ENCODE measurements around the gene OR10AD1. TPM values are rescaled to one million over a fixed set of nuclear protein-coding genes. Genes with fewer than 3 reads are reported as not detected.

OR10AD1 gene
- polyA plus RNA-seq, 3 donors, result 0.19 to 1.1 (median 0.40) TPM

DNA sequence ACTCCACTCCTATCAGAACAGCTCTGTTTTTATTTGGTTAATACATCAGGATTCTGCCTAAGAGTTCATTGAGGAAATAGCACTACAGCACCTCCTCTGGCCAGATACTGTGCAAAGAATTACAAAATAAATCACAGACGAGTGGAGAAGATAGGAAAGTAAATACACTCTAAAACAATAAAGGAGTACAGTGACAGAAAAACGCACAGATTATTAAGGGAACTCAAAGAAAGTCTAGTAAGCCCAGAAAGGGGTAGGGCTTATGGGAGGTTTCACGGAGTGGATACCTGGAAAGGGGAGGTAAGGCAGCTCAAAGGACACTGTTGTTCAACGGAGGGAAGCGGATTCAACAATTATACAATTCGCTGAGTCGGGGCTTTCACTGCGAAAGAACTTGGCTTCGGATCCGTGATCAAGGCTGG lies 5.5 kb downstream of the OR10AD1 start:
- peak in 4 of 11 donors; percentile 48 to 53 (median 49) for DNase-seq (ENCODE audit: extremely low read depth in 1 of 11, low read depth in 9 of 11, low spot score in 4 of 11)

DNA sequence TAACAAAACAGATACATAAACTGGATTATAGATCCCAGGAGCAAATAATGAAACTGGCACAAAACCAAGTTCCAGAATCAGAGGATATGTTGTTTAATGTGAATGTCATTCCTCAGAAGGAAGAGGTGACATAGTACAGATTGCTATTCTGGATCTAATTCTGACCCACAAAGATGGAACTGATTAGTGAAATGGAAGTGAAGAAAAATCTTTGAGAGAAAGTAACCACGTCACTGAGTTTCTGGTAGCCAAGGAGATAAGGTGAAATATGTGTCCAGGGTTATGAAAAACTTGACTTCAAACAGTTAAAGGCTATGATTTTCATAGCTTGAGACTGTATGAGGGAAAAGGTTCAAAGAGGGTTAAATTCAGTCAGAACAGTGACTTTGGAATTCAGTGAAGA lies 8.3 kb downstream of the OR10AD1 start:
- DNase-seq (ENCODE audit: extremely low read depth in 1 of 11, low read depth in 9 of 11, low spot score in 4 of 11), result no peak

DNA sequence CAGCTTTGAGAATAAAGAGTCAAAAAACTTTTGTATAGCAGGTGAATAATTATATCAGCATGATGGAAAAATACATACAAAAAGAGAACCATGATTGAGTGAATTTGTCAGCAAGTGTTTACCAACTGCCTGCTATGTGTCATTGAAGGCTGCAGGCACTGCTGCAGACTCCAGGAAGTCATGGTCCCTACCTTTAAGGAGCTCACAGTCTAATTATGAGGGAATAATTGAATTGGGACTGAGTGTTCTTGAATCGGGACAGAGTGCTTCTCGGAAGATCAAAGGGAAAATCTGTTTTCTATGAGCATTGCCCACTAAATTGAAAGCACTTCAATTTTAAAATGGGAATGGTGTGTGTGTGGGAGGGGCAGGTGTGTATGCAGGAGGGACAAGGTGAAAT lies 9.5 kb downstream of the OR10AD1 start:
- DNase-seq (ENCODE audit: extremely low read depth in 1 of 11, low read depth in 9 of 11, low spot score in 4 of 11), result no peak

DNA sequence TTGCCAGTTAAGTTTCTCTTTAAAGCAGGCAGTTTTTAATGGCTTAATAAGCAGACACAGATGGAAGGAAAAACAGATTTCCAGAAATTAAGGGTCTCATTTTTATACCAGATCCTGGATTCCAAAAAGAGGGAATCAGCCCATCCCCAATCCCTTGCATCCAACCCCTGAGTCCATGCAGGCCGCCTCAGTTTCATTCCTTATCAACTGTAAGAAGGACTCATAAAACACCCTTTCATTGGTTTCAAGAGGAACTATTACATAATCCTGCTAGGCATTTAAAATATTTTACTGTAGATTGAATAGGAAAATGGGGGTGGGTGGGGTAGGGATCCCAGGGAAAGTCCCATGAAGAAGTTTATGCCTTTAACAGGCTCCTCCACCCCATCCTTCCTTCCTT lies 10.2 kb downstream of the OR10AD1 start:
- no peak for DNase-seq (ENCODE audit: extremely low read depth in 1 of 11, low read depth in 9 of 11, low spot score in 4 of 11)

DNA sequence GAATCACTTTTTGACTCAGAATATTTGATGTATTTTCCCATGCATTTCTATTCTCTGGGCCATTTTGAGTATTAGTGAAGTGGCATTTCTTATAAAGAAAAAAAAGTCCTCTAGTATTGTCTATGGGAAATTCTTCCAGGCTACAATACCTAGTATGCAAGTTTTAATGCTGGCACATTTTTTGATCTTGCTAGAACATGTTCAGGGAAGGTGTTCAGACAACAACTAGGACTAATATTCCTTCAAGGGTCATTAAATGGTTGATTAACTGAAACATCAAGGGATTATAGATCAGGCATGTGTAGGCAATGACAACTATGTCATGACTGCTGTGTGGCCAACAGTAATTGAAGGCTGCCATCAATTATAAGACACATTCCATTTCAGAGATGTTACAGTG lies 12.0 kb downstream of the OR10AD1 start:
- no peak for DNase-seq (ENCODE audit: extremely low read depth in 1 of 11, low read depth in 9 of 11, low spot score in 4 of 11)

DNA sequence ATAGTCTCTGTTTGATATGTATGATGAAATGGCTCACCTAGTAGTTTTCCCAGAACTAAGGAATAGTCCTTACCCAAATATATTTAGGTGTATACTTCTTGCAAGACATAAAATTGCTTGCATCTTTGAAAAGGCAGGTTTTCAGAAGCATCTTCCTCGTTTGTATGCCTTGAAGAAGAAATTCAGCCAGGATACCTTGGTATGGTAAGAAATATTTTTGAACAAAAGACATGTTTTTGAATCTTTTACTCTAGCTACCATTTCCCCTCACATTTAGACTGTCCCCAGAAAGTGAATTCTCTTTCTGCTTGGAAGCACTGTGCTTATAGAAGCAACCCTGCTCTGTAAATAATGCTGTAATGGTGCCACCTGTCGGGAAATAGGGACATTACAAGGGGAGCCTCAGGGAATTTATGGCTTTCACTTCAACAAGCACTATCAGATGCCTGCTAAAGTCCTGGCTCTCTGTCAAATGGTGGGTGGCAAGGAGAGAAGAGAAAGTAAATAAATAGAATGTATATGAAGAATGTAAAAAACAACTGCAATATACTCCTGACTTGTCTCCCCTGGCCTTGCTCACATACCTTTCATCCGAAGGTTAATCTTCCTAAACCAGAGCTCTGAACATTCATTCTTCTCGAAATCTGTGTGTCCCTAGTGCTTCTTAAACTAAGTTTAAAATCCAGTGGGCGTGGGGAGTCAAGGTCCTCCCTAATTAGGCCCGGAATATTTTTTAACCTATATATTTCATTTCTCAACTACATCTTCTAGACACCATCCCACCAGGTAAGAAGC lies 13.6 kb downstream of the OR10AD1 start:
- DNase-seq (ENCODE audit: extremely low read depth in 1 of 11, low read depth in 9 of 11, low spot score in 4 of 11), result peak in 6 of 11 donors; percentile 67 to 82 (median 72)

DNA sequence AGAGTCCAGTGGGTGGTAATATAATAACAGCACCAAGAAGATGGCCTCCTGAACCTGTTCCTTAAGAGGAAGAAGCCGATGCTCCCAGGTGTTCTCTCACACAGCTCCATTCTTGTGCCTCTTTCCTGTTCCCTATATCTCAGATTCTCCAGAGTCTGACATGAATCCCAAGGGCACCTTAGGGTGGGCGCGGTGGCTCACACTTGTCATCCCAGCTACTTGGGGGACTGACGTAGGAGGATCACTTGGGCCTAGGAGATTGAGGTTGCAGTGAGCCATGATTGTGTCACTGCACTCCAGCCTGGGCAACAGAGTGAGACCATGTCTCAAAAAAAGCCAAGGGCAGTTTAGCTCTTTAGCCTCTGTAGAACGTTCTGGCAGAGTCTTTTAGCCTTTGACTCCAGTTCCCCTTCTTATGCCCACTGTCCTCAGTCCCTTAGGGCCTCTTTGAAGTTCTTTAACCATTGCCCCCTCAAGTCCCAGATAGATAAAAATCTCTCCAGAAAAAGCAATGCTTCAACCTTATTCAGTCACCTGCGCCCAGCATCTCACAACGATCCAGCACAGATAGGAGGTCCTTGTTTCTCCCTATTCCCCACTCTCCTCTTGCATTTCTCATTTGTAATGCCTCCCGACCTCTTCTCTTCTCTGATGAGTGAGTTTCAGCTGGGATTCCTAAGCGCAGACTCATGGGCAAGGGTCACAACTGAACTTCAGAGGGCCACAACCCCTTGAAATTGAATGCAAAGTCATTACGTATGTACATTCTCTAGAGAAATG lies 15.0 kb downstream of the OR10AD1 start:
- DNase-seq (ENCODE audit: extremely low read depth in 1 of 11, low read depth in 9 of 11, low spot score in 4 of 11), result no peak

DNA sequence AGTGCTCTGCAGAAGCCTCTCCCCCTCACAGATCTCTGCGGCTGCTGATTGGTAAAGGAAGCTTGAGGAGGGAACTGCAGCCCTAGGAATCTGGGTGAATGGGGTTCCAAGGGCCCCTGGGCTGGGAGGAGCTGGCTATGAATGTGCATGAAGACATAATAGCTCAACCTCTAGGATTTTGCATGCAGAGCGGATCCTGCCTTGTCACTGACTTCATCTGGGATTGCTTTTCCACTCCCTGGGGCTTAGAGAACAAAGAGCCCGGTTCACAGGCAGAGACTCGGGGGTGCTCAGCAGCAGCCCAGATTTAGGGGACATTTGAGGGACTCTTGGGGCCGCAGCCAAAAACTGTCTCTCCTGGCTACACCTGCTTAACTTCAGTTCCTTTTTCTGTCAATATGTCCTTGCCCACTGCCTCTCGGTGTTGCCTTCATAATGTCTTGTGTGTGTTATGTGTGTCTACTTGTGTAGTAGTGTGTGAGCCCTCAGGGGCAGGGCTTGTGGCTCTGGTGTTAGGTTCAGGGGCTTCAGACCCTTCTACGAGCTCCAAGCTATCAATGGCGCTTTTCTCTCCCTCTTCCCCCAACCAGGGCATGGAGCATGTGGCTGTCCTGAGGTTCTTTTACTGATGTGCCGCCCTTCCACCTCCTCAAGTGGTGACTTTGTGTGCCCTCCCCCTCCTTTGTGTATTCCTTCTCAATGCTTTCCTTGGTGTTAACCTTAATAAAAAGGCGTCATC lies 17.7 kb downstream of the OR10AD1 start:
- no peak for DNase-seq (ENCODE audit: extremely low read depth in 1 of 11, low read depth in 9 of 11, low spot score in 4 of 11)

DNA sequence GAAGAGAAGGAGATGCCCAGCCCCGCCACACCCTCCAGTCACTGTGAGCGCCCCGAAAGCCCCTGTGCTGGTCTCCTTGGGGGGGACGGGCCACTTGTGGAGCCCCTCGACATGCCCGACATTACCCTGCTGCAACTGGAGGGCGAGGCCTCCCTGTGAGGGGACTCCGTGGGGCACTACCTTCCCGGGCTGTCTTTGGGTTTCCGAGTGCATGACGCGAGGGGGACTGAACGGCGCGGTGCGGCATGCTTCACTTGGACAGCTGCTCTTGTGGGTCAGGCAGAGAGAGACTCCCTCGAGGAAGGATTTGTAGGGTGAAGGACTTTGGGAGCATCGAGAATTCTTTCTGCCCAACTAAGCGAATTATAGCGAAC lies 18.6 kb downstream of the OR10AD1 start:
- DNase-seq (ENCODE audit: extremely low read depth in 1 of 11, low read depth in 9 of 11, low spot score in 4 of 11), result no peak

DNA sequence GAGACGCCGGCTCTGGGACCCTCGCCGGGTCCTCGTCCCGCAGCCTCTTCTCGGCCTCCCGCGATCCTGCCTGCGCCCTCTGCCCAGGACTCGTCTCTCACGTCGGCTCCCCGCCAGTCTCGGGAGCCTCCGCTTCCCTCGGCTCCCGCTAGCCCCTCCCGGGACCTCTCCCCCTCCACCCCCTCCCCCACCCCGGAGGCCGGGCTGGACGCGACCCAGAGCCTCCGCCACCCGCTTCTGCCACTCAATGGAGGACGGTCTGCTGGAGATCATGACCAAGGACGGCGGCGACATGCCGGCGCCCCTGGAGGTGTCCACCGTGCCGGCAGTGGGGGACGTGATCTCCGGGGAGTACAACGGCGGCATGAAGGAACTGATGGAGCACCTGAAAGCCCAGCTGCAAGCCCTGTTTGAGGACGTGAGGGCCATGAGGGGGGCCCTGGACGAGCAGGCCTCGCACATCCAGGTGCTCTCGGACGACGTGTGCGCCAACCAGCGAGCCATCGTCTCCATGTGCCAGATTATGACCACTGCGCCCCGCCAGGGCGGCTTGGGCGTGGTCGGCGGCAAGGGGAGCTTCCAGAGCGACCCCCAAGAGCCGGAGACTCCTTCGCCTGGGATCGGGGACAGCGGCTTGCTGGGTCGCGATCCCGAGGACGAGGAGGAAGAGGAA lies 19.1 kb downstream of the OR10AD1 start:
- no peak for DNase-seq (ENCODE audit: extremely low read depth in 1 of 11, low read depth in 9 of 11, low spot score in 4 of 11)

DNA sequence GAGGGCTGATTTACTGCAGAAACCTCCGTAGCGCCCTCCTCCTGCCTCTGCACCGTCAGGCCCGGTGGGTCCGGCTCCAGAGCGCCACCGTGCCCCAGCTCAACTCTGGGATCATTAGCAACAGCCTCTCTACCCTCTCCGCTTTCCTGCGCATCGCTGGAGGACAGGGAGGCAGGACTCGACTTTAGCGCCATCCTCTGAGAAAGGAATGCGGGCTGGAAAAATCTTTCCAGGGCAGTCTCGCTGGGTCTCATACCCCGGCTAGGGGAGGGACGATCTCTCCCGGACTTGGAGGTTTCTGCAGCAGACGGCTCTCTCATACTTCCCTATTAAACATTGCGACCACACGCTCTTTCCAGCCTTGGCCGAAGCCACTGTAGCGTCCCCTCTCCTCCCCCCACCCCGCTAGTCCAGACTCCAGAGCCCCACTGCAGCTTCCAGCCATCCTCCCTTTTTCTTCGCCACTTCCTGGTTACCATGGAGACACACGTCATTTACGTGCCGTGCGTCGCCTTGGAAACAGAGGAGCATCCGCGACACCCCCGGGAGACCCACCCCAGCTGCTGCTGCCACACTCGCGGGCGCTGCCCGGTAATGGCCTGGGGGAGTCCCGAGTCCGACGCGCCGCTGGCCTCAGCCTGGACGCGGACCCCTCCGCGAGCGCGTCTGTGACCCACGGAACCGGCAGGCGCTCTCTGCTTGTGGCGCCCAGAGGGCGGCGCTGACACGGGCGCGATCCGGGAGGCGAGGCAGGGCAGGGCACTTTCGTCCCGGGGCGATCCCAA lies 19.8 kb downstream of the OR10AD1 start, which contains the start of gene CCDC184:
CCDC184 (plus strand) TSS at position 554 of the 785 bp plus-strand sequence. CDS start 479 bp downstream, outside the sequence.
- peak in 7 of 11 donors; percentile 60 to 76 (median 70) for DNase-seq (ENCODE audit: extremely low read depth in 1 of 11, low read depth in 9 of 11, low spot score in 4 of 11)

DNA sequence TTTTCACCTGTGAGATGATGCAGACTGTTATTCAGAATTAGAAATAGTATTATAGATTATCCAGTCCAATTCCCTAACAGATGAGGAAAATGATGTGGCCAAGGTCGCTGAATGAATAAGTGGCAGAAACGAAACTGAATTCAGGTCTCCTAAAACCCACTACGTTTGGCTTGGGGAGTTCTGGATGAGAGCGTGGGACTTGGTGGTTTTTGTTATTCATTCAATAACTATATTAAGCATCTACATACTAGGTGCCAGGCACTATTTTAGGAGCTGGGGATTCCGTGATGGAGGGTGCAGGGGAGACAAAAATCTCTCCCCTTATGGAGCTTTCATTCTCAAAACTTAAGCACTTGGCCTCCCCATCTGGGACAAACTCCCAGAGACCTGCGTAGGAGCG lies 20.5 kb downstream of the OR10AD1 start:
- no peak for DNase-seq (ENCODE audit: extremely low read depth in 1 of 11, low read depth in 9 of 11, low spot score in 4 of 11)

DNA sequence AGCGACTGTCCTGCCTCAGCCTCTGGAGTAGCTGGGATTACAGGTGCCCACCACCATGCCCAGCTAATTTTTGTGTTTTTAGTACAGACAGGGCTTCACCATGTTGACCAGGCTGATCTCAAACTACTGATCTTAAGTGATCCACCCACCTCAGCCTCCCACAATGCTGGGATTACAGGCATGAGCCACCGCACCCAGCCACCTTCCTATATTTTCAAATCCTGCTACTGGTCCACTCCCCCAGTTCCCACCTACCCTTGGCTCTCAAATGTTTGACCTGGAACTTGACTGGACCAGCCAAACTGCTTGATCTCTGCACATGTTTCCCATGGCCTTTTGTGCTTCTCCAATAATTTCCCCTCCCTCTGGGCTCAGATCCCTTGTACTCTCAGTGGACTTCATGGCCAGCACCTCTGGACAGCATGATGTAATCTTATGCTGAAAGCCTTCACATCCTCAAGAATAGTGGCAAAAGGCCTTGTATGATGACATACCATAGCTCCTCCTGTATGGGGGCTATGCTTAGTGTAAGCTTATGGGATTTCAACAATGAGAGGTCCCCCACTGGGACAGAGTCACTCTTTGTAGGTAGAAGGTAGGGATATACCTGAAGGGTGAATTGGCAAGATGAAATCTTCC lies 22.1 kb downstream of the OR10AD1 start:
- DNase-seq (ENCODE audit: extremely low read depth in 1 of 11, low read depth in 9 of 11, low spot score in 4 of 11), result no peak

DNA sequence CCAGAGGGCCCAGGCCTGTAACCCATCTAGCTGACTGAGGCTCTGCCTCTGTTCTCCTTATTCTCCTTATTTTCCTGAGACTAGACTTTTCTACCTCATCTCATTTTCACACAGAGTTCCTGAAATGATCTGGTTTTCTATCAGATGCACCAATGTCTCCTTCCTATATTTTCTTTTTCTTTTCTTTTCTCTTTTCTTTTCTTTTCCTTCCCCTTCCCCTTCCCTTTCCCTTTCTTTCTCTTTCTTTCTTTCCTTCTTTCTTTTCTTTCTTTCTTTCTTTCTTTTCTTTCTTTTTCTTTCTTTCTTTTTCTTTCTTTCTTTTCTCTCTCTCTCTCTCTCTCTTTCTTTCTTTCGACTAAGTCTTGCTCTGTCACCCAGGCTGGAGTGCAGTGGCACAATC lies 22.7 kb downstream of the OR10AD1 start:
- DNase-seq (ENCODE audit: extremely low read depth in 1 of 11, low read depth in 9 of 11, low spot score in 4 of 11), result no peak

DNA sequence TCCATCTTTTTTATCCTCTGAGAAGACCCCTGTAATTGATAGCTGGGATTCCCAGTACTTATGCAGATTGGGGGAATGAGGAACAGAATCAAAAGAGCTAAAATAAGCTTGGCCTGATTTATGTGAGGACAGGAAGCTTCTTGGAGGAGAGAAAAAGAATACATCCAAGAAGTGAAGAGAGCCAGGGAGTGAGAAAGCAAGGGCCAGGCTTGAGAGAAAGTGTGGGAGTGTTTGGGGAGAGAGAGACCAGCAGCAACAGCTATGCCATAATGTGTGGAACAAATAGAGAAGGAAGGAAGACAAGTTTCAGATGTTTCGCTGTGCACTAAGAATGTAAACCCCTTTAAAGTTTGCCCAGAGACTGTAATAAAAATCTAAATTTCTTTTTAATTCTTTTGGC lies 23.6 kb downstream of the OR10AD1 start:
- DNase-seq (ENCODE audit: extremely low read depth in 1 of 11, low read depth in 9 of 11, low spot score in 4 of 11), result no peak

DNA sequence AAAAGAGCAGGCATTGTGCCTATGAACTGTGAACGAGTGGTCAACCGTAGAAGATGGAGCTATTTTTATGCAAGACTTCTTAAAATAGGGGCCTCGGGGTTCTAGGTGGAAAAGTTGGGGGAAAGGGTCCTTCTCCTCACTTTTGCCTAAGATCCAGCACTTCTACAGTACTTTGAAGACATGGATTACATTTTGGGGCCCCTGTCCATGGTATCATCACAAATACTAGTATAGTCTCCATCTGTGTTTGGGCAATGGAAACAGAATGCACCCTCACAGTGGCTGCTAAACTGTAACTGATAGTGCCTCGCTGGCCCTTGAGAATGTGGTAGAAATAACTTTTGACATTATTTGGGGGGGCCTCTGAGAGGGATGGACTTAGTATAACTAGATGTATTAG lies 25.1 kb downstream of the OR10AD1 start:
- DNase-seq (ENCODE audit: extremely low read depth in 1 of 11, low read depth in 9 of 11, low spot score in 4 of 11), result no peak

DNA sequence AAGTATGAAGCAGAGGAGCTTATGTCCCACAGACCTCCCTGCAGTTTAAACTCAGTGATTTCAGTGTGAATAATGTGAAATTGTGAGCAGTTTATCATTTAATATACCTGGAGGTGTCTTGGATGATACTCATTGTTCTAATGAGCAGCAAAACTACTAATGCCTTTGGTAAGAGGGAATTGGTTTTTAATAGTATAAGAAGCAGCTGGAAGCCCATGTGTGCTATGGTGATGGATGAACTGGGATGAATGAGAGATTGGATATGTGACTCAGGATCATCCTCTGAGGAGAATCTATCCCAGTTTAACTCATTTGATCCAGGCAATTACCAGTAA lies 26.7 kb downstream of the OR10AD1 start:
- no peak for DNase-seq (ENCODE audit: extremely low read depth in 1 of 11, low read depth in 9 of 11, low spot score in 4 of 11)

Measured in renal cortex interstitium (tissue), 11 donors.